Jurkat, Clone E6-1 (cell line): ENCODE results near the gene SGMS1.

Source experiments
- DNase-seq: peaks from one replicate; pipeline ENCODE4 v3.0.0-alpha.2; 2011; ENCODE audit warnings: low read depth, low spot score
- H3K4me3 ChIP-seq: 2 replicates; pipeline ENCODE4 v1.5.1; 2011; ENCODE audit warnings: mild to moderate bottlenecking, low read length, control low read depth, moderate library complexity

SGMS1 gene

GRCh38 chr10:50640238-50640637, 16.5 kb upstream of the SGMS1 start:
- no peak overlapping the region for H3K4me3 ChIP-seq
- no peak for DNase-seq

GRCh38 chr10:50636618-50637579, 13.1 kb upstream of the SGMS1 start:
- no peak overlapping the region for H3K4me3 ChIP-seq
- DNase-seq, result peak; percentile 34

GRCh38 chr10:50635286-50635685, 11.5 kb upstream of the SGMS1 start:
- no peak for DNase-seq
- no peak overlapping the region for H3K4me3 ChIP-seq

- no peak for DNase-seq
Observed at GRCh38 chr10:50634479-50634878, 10.7 kb upstream of the SGMS1 start.

GRCh38 chr10:50631052-50631451, 7.3 kb upstream of the SGMS1 start:
- no peak overlapping the region for H3K4me3 ChIP-seq
- no peak for DNase-seq

More at GRCh38 chr10:50634479-50634878, 10.7 kb upstream of the SGMS1 start:
- no peak overlapping the region for H3K4me3 ChIP-seq

- DNase-seq, result no peak
Observed at GRCh38 chr10:50629495-50630122, 5.9 kb upstream of the SGMS1 start.

GRCh38 chr10:50627896-50628295, 4.1 kb upstream of the SGMS1 start:
- no peak for DNase-seq
- no peak overlapping the region for H3K4me3 ChIP-seq

More at GRCh38 chr10:50629495-50630122, 5.9 kb upstream of the SGMS1 start:
- H3K4me3 ChIP-seq, result no peak overlapping the region

- no peak for DNase-seq
- H3K4me3 ChIP-seq, result no peak overlapping the region
Observed at GRCh38 chr10:50627443-50627842, 3.7 kb upstream of the SGMS1 start.

- peak overlapping the region; percentile 83 for H3K4me3 ChIP-seq
- DNase-seq, result no peak
Observed at GRCh38 chr10:50625649-50626132, 1.9 kb upstream of the SGMS1 start.

- DNase-seq, result peak; percentile 69
- peak overlapping the region; percentile 83 for H3K4me3 ChIP-seq
Observed at GRCh38 chr10:50624866-50625501, 1.2 kb upstream of the SGMS1 start.

GRCh38 chr10:50624413-50624865, 683 bp upstream of the SGMS1 start:
- peak overlapping the region; percentile 83 for H3K4me3 ChIP-seq

GRCh38 chr10:50622706-50623662, 772 bp downstream of the SGMS1 start:
- DNase-seq, result no peak
- peak overlapping the region; percentile 83 for H3K4me3 ChIP-seq

More at GRCh38 chr10:50624413-50624865, 683 bp upstream of the SGMS1 start:
- DNase-seq, result peak; percentile 89

GRCh38 chr10:50621968-50622705, 1.6 kb downstream of the SGMS1 start:
- peak; percentile 77 for DNase-seq
- peak overlapping the region; percentile 83 for H3K4me3 ChIP-seq

- no peak overlapping the region for H3K4me3 ChIP-seq
Observed at GRCh38 chr10:50620899-50621298, 2.9 kb downstream of the SGMS1 start.

GRCh38 chr10:50619882-50620281, 3.9 kb downstream of the SGMS1 start:
- H3K4me3 ChIP-seq, result no peak overlapping the region
- no peak for DNase-seq

More at GRCh38 chr10:50620899-50621298, 2.9 kb downstream of the SGMS1 start:
- no peak for DNase-seq

GRCh38 chr10:50619166-50619565, 4.6 kb downstream of the SGMS1 start:
- no peak overlapping the region for H3K4me3 ChIP-seq
- no peak for DNase-seq

GRCh38 chr10:50618624-50619023, 5.1 kb downstream of the SGMS1 start:
- no peak overlapping the region for H3K4me3 ChIP-seq
- DNase-seq, result no peak

GRCh38 chr10:50615658-50616057, 8.1 kb downstream of the SGMS1 start:
- no peak for DNase-seq
- H3K4me3 ChIP-seq, result no peak overlapping the region
